Loucy (cell line): Measurements from ENCODE around the gene NAPEPLD.
"Not testable (repeated sequence)": the region's sequence is repeated elsewhere in the genome, so short reads cannot be mapped to it uniquely, and the experiment has no call there.

Experiments used
- EZH2phosphoT487 ChIP-seq: fragments of 200-600 bp; IDR thresholded peaks from 2 replicates; pipeline ENCODE4 v1.6.1; 2018; ENCODE audit warnings: antibody characterized with exemption, mild to moderate bottlenecking, moderate library complexity, borderline replicate concordance
- TF ChIP-seq, protein P1 (sequence below): fragments of 200-600 bp; sonication (generic); conservative IDR thresholded peaks from 2 replicates; pipeline ENCODE4 v1.5.1; 2014; ENCODE audit warnings: mild to moderate bottlenecking, antibody characterized with exemption, low read length

DNA sequence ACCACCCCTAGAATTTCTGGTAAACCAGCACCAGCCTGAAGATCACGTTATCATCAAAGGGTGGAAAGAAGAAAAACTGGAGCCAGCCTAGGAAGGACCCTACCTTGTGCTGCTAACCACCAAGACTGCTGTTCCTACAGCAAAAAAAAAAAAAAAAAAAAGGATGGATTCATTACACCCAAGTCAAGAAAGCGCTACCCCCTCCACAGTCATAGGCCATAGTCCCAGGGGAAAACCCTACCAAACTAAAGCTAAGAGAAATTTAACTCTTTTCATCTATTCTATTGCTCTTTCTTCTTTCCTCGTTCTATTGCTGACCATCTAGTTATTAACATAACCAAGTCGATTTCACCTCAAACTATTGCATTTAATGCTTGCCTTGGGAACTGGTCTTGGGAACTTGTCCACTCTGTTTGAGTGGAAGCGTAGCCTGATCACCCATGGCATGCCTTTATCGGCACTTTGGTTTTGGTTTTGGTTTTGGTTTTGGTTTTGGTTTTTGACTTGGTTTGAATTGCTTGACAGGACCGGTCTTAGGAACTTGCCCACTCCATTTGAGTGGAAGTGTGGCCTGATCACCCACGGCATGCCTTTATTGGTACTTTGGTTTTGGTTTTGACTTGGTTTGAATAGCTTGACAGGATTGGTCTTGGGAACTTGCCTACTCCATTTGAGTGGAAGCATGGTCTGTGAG is 6.6 kb upstream of the NAPEPLD start:
- TF ChIP-seq, protein P1, sequence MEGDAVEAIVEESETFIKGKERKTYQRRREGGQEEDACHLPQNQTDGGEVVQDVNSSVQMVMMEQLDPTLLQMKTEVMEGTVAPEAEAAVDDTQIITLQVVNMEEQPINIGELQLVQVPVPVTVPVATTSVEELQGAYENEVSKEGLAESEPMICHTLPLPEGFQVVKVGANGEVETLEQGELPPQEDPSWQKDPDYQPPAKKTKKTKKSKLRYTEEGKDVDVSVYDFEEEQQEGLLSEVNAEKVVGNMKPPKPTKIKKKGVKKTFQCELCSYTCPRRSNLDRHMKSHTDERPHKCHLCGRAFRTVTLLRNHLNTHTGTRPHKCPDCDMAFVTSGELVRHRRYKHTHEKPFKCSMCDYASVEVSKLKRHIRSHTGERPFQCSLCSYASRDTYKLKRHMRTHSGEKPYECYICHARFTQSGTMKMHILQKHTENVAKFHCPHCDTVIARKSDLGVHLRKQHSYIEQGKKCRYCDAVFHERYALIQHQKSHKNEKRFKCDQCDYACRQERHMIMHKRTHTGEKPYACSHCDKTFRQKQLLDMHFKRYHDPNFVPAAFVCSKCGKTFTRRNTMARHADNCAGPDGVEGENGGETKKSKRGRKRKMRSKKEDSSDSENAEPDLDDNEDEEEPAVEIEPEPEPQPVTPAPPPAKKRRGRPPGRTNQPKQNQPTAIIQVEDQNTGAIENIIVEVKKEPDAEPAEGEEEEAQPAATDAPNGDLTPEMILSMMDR: not testable (repeated sequence)
- not testable (repeated sequence) for TF ChIP-seq EZH2phosphoT487
